Gastrocnemius medialis (tissue), 4 donors: ENCODE data around the gene SMARCE1. TPM values are rescaled to one million over a fixed set of nuclear protein-coding genes. Genes with fewer than 3 reads are reported as not detected.

Experiments
- ATAC-seq, 2 donors: fragments of 150-250 bp; one replicate each; pipeline ENCODE4 v1.9.1; 2016
- DNase-seq, 2 donors: peaks; one replicate each; pipeline ENCODE4 v3.0.0-alpha.2; 2019
- H3K27ac ChIP-seq, 4 donors: fragments of 200-600 bp; sonication (generic); 1 replicate in 1 of 4; 2 replicates in 3 of 4; pipeline ENCODE4 v1.5.1; 2016 to 2018; ENCODE audit warnings: mild to moderate bottlenecking in 2 of 4, moderate library complexity in 1 of 4
- H3K27me3 ChIP-seq, 3 donors: fragments of 200-600 bp; sonication (generic) in 2 of 3; 1 replicate in 1 of 3; 2 replicates in 2 of 3; pipeline versions ENCODE4 v1.5.1 to v1.6.0; 2016 to 2019; ENCODE audit warnings: mild to moderate bottlenecking in 1 of 3, moderate library complexity in 1 of 3
- H3K36me3 ChIP-seq, 2 donors: fragments of 200-600 bp; sonication (generic) in 1 of 2; one replicate each; pipeline ENCODE4 v1.5.1; 2017 to 2018
- H3K4me1 ChIP-seq, 2 donors: fragments of 200-600 bp; sonication (generic) in 1 of 2; one replicate each; pipeline ENCODE4 v1.5.1; 2016 to 2017; ENCODE audit warnings: mild to moderate bottlenecking in 2 of 2
- H3K4me3 ChIP-seq, 4 donors: fragments of 200-600 bp; sonication (generic) in 3 of 4; 1 replicate in 1 of 4; 2 replicates in 3 of 4; pipeline ENCODE4 v1.5.1; 2016 to 2019; ENCODE audit warnings: mild to moderate bottlenecking in 2 of 4
- H3K9me3 ChIP-seq, 3 donors: fragments of 200-600 bp; sonication (generic) in 2 of 3; 1 replicate in 1 of 3; 2 replicates in 2 of 3; pipeline ENCODE4 v1.5.1; 2016 to 2019
- POLR2A ChIP-seq, 2 donors: fragments of 450-650 bp; IDR thresholded peaks; one replicate each; pipeline ENCODE4 v1.6.1; 2017; ENCODE audit warnings: antibody characterized with exemption in 2 of 2, mild to moderate bottlenecking in 2 of 2, moderate library complexity in 2 of 2
- in situ Hi-C, 4 donors: fragments of 200-750 bp; cut with MboI; loops; one replicate each; pipeline versions ENCODE4 v1.15.0 to v1.8.0; 2017; ENCODE audit warnings: low sequenced_read_pairs in 4 of 4
- intact Hi-C: fragments of 100-400 bp; cut with DNase I; formaldehyde crosslinking; loops from one replicate; pipeline ENCODE4 v1.15.1; 2023; ENCODE audit warnings: low total_unique reads
- total RNA-seq, 4 donors: library from RNA; depleted of rRNA; stranded (reverse); fragments of >200 nt; gene quantifications; one replicate each; pipeline versions ENCODE4 v1.1.0 to v1.2.3, GENCODE V29; 2016
- TF ChIP-seq, protein P1 (sequence below), 5 experiments: fragments of 450-650 bp in 3 of 5; fragments of 200-600 bp in 2 of 5; sonication (generic) in 2 of 5; IDR thresholded peaks in 4 of 5; conservative IDR thresholded peaks in 1 of 5; 1 replicate in 4 of 5; 2 replicates in 1 of 5; pipeline ENCODE4 v1.5.1; 2016 to 2019; ENCODE audit warnings: antibody characterized with exemption in 5 of 5, mild to moderate bottlenecking in 3 of 5, moderate library complexity in 3 of 5

Gene SMARCE1
- total RNA-seq, 4 donors from 2014 or later: 48.0 to 74.7 (median 64.5) TPM

DNA sequence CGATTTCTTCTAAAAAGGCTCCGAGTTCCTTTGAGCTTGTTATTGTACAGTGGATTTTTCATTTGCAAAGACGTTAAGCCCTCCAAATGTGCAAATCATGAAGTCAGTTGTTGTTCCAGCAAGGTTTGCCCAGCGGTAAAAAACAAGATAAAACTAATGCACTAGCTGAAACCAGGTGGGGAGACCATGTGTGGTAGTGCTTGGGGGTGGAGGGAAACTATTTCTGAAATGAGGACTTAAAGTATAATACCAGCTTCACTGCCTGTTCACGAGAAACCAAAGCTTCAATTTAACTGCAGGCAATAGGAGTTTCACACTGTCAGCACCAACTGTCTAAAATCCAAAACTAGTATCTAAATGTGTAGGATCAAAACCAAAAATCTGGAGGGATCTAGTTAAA is 22.3 kb downstream of the SMARCE1 start:
- intact Hi-C loops: no loop called here
- Histone ChIP-seq H3K36me3 (peaks cover 0 to 28% of the 10 kb centered on the region in 2 donors), H3K27ac (no peak overlapping the region), H3K4me3 (no peak overlapping the region), H3K9me3 (no peaks in the 10 kb centered on the region), H3K4me1 (no peaks in the 10 kb centered on the region), H3K27me3 (peaks cover 0 to 10% (median 0%) of the 10 kb centered on the region in 3 donors)
- no peak for TF ChIP-seq POLR2A (IDR thresholded peaks at IDR 0.05)
- TF ChIP-seq, protein P1, sequence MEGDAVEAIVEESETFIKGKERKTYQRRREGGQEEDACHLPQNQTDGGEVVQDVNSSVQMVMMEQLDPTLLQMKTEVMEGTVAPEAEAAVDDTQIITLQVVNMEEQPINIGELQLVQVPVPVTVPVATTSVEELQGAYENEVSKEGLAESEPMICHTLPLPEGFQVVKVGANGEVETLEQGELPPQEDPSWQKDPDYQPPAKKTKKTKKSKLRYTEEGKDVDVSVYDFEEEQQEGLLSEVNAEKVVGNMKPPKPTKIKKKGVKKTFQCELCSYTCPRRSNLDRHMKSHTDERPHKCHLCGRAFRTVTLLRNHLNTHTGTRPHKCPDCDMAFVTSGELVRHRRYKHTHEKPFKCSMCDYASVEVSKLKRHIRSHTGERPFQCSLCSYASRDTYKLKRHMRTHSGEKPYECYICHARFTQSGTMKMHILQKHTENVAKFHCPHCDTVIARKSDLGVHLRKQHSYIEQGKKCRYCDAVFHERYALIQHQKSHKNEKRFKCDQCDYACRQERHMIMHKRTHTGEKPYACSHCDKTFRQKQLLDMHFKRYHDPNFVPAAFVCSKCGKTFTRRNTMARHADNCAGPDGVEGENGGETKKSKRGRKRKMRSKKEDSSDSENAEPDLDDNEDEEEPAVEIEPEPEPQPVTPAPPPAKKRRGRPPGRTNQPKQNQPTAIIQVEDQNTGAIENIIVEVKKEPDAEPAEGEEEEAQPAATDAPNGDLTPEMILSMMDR (IDR thresholded peaks at IDR 0.05 in 4 of 5, conservative IDR thresholded peaks at IDR 0.05 in 1 of 5): no peak
- in situ Hi-C loops: loop anchor here in 1 of 4 donors (10.0 kb wide), 1 partner anchor 169 kb away; the partner anchor contains the start of gene KRT28
- no peak for DNase-seq
- no peak for ATAC-seq

DNA sequence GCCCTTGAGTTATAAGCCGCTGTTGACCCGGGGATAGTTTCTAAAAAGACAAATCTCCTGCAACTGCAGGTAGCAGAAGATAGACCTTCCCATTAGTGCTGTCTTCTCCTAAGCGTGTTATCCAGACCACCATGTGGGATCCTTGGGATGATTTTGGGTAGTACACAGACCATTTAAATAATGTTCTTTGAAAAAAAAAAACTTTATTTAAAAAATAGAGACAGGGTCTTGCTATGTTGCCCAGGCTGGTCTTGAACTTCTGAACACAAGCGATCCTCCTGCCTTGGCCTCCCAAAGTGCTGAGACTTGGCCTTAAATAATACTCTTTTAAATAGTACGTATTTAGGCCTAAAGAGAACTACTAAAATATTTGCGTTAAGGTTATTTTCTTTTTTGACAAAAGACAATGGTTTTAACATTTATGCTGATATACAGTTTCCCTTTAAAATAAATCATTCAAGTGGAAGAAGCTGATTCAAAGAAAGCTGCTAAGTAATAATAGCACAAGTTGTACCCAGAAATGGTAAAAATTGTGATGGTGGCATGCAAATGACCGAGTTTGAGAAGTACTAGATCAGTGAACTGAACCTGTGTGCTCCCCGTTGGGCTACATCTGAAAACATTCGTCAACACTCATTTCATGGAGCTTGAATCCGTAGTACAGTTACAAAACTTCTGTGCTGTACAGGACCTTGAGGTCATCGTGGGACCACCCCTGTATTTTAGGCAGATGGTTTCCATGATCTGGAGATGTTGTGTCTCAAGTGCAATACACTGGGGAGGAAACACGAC is 24.0 kb downstream of the SMARCE1 start:
- intact Hi-C loops: no loop called here
- H3K9me3 ChIP-seq: no peaks in the 10 kb centered on the region
- H3K27ac ChIP-seq: no peak overlapping the region
- in situ Hi-C loops: loop anchor here in 2 of 4 donors (10.0 to 25.0 kb wide), 2 partner anchors 171 to 1039 kb away; partner anchors contain the start of gene KRT28 (in 1 of the 2)
- DNase-seq (no peak), ATAC-seq (no peak)
- H3K4me1 ChIP-seq: peaks cover 0 to 7% of the 10 kb centered on the region in 2 donors
- no peak for TF ChIP-seq POLR2A (IDR thresholded peaks at IDR 0.05)
- TF ChIP-seq, protein P1 (IDR thresholded peaks at IDR 0.05 in 4 of 5, conservative IDR thresholded peaks at IDR 0.05 in 1 of 5): no peak
- peaks cover 0 to 14% of the 10 kb centered on the region in 2 donors for H3K36me3 ChIP-seq
- peaks cover 0 to 23% (median 7%) of the 10 kb centered on the region in 3 donors for H3K27me3 ChIP-seq
- H3K4me3 ChIP-seq: no peak overlapping the region

DNA sequence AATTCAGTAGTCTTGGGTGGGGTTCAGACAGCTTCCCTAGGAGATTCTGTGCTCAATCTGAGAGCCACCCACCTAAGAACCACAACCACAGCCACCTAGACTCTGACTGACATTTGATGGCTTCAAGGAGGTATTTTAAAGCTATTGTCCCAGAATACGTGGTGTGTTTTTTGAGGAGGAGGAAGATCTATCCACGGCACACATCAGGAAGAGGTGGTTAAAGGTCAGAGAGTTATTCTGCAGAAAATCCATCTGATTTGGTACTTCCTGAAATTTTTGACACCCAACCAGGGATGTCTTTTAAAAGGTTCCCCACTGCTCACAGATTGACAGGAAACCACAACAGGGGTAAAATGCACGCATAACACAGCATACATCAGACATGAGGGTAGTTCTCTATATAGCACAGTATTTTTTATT is 25.1 kb downstream of the SMARCE1 start:
- in situ Hi-C loops (loop anchor here in 2 of 4 donors (10.0 to 25.0 kb wide), 2 partner anchors 172 to 1040 kb away; partner anchors contain the start of gene KRT28 (in 1 of the 2)), intact Hi-C loops (no loop called here)
- Histone ChIP-seq H3K4me1 (peaks cover 0 to 7% of the 10 kb centered on the region in 2 donors), H3K9me3 (no peaks in the 10 kb centered on the region), H3K27ac (no peak overlapping the region), H3K27me3 (peaks cover 10 to 34% (median 16%) of the 10 kb centered on the region in 3 donors), H3K36me3 (peaks cover 0 to 5% of the 10 kb centered on the region in 2 donors), H3K4me3 (no peak overlapping the region)
- no peak for ATAC-seq
- DNase-seq: no peak
- TF ChIP-seq POLR2A (IDR thresholded peaks at IDR 0.05): no peak
- TF ChIP-seq, protein P1 (IDR thresholded peaks at IDR 0.05 in 4 of 5, conservative IDR thresholded peaks at IDR 0.05 in 1 of 5): no peak

GRCh38 chr17:40621578-40621977 is 26.0 kb downstream of the SMARCE1 start:
- DNase-seq (no peak), ATAC-seq (no peak)
- H3K4me3 ChIP-seq: no peak overlapping the region
- intact Hi-C loops: loop anchor here (2.0 kb wide), 1 partner anchor 169 kb away; no protein-coding TSS in a partner anchor
- in situ Hi-C loops: loop anchor here in 2 of 4 donors (10.0 to 25.0 kb wide), 2 partner anchors 173 to 1041 kb away; partner anchors contain the start of gene KRT28 (in 1 of the 2)
- H3K4me1 ChIP-seq: peaks cover 0 to 7% of the 10 kb centered on the region in 2 donors
- H3K27me3 ChIP-seq: peaks cover 16 to 42% (median 23%) of the 10 kb centered on the region in 3 donors
- no peaks in the 10 kb centered on the region for H3K36me3 ChIP-seq
- TF ChIP-seq POLR2A (IDR thresholded peaks at IDR 0.05): no peak
- TF ChIP-seq, protein P1 (IDR thresholded peaks at IDR 0.05 in 4 of 5, conservative IDR thresholded peaks at IDR 0.05 in 1 of 5): no peak
- H3K9me3 ChIP-seq: no peaks in the 10 kb centered on the region
- H3K27ac ChIP-seq: no peak overlapping the region
